Measurements from ENCODE around the gene NMD3. TPM values are rescaled to one million over a fixed set of nuclear protein-coding genes. Genes with fewer than 3 reads are reported as not detected.
"Not testable (repeated sequence)": the region's sequence is repeated elsewhere in the genome, so short reads cannot be mapped to it uniquely, and the experiment has no call there.

NMD3 gene
- 70.0 TPM for polyA plus RNA-seq (2012; ENCODE audit: missing spikeins)

DNA sequence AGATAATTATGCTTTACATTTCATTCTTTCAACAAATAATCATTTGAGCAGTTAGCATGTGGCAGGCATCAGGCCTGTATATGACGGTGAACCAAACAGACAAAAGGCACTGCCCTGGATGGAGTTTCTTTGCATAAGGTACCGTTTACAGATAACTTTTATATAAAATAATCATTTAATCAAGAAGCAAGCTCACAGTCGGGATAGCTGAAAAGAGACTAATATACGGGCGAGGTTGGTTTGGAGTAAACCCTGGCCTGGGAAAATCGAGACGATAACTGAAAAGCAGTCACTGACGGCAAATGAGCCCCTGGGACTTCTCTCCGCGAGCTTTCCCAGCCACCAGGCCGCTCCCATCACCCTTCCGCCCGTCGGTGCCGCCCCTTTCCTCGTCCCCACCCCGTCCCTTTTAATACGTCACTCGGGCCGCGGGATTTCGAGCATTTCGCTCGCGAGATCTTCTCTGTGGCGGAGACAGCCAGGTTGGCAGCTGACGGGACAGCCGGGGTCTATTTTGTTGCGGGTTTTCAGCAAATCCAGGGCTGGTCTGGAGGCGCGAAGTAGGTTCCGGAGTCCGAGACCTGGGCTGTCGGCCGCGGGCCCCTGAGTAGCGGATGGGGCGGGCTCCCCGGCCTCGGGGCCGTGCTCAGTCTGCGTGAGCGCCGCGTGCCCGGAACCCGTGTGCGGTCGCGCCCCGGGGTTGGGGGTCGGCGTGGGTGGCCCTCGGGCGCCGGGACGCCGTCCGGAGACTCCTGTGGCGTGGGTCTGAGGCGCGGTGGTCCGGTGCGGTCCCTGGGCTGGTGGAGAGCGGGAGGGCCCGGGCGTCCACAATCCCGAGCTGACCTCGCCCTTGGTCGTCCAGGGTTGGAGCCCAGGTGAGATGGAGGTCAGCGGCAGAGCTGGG, at the start of gene NMD3:
Gene NMD3 (plus strand): TSS at position 462 of the 904 bp plus-strand sequence. CDS start 703 bp downstream, outside the sequence.
- FAIRE-seq (peak; percentile 85), DNase-seq (ENCODE audit: insufficient read length) (peak; percentile 70)
- TF ChIP-seq POLR2AphosphoS5 (IDR thresholded peaks at IDR 0.05; ENCODE audit: low read depth, low read length) (peak; percentile 83), TAF1 (IDR thresholded peaks at IDR 0.05; ENCODE audit: borderline replicate concordance, low read depth, low read length) (peak; percentile 62), POLR2A (IDR thresholded peaks at IDR 0.05; ENCODE audit: low read depth, low read length) (peak; percentile 89)

DNA sequence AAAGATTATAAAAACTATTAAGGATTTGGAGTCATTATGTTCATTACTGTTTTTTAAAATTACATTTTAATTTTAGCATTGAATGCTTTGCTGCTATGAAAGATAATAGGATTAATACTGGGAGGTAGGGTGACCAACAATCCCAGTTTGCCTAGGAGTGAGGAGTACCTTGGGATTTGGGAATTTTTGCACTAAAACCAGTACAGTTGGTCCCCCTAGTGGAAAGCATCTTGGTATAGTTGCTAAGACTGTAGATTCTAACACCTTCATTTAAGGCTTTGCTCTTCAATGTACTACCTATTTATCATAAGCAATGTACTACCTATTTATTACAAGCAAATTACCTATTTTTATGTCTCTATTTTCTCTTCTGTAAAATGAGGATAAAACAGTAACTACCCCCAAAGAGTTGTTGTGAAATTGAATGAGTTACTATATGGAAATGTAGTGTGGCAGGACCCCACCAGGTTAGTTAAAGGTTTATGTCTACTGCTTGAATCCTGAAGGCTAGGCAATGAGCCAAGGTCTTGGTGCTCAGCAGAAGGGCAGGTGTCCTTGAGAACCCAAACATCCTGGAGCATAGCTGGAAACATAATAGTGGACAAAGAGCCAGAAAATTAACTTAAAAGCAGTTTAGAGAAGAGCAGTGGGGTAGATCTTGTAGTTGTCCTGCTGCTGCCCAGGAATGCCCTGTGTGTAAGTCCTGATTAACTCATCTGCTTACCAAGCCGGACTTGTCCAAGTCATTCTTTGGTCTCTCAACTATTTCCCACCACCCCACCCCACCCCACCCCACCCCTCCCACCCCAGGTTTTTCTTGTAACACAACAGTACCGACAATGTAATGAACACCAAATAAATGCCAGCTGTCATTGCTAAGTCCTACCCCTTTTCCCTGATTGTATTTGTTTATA, 49.2 kb upstream of the NMD3 start:
- DNase-seq (ENCODE audit: insufficient read length) (no peak), FAIRE-seq (no peak)
- no peak for TF ChIP-seq POLR2A (IDR thresholded peaks at IDR 0.05; ENCODE audit: low read depth, low read length)

DNA sequence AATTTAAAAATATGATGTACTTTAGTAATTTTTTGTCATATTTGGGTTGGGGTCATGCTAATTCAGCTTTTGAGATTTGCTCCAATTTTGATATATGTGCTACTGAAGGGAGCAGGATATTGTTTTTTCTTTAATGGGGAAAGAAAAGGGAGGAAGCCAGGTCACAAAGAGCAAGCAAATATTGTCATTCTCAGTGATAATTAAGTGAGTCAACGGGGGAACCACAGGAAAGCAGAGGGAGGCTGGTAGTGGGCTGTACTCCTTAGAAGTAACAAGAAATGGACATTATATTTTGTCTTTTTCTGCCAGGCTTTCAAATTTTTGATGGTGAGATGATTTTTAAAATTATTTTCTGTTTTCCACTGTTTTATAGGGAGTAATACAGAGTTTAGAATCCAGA, 45.6 kb upstream of the NMD3 start:
- DNase-seq (ENCODE audit: insufficient read length) (no peak), FAIRE-seq (no peak)
- TF ChIP-seq POLR2A (IDR thresholded peaks at IDR 0.05; ENCODE audit: low read depth, low read length), result no peak
- TF ChIP-seq TAF1 (IDR thresholded peaks at IDR 0.05; ENCODE audit: borderline replicate concordance, low read depth, low read length), result no peak
- TF ChIP-seq POLR2AphosphoS5 (IDR thresholded peaks at IDR 0.05; ENCODE audit: low read depth, low read length), result no peak

DNA sequence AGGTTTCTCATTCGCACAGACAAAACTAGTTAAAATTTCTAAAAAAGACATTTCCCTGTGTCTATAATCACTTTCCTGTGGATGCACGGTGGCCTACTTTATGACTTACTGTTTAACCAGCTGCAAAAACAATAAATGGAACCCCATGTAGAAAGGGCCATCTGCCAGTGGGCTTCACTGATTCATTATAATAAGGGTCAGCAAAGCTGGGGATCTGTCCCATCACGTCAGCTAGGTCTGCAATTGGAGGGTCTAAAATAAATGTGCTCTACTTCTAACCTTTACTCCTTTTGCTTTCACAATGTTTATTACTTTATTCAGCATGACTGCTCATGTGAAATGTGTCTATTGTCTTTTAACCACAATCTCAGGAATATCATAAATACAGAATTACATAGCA, 43.1 kb upstream of the NMD3 start:
- DNase-seq (ENCODE audit: insufficient read length) (no peak), FAIRE-seq (no peak)
- TF ChIP-seq POLR2A (IDR thresholded peaks at IDR 0.05; ENCODE audit: low read depth, low read length) (no peak), POLR2AphosphoS5 (IDR thresholded peaks at IDR 0.05; ENCODE audit: low read depth, low read length) (no peak), TAF1 (IDR thresholded peaks at IDR 0.05; ENCODE audit: borderline replicate concordance, low read depth, low read length) (no peak)

DNA sequence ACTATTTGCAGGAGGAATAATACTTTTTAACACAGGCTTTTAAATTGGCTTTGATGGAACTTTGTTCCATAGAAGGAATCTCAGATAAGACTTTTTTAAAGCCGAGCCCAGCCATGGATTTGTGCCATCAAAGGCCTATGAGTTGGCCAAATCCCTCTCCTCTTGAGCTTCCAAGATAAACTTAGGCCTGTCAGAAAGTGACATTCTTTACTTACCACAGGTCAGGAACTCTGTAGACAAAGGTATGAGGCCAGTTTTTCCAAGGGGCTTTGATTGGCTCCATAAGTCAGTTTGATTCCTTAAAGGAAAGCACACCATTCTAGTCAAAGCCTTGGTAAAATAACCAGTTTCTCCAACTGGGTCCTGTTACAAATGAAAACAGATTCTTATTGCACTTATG, 39.7 kb upstream of the NMD3 start:
- FAIRE-seq; DNase-seq (ENCODE audit: insufficient read length): not testable (repeated sequence)

DNA sequence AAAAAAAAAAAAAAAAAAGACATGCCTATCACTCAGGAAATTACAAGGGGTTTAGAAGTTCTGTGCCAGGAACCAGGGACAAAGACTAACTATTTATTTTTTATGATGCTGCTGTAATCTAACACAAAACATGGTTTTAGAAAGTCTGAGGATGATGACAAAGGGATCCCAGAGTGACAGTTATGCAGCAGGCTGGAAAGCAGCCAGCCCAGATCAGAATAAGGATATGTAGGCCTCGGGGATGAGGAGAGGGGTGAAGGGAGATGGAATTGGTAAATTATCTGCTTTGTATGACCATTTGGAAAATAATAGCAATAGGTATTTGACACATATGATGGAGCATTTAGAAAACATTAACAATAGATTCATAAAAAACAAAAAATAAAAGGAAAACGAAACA, 34.1 kb upstream of the NMD3 start:
- TF ChIP-seq POLR2A (IDR thresholded peaks at IDR 0.05; ENCODE audit: low read depth, low read length), result no peak
- no peak for TF ChIP-seq POLR2AphosphoS5 (IDR thresholded peaks at IDR 0.05; ENCODE audit: low read depth, low read length)
- TF ChIP-seq TAF1 (IDR thresholded peaks at IDR 0.05; ENCODE audit: borderline replicate concordance, low read depth, low read length), result no peak
- DNase-seq (ENCODE audit: insufficient read length) (no peak), FAIRE-seq (no peak)

DNA sequence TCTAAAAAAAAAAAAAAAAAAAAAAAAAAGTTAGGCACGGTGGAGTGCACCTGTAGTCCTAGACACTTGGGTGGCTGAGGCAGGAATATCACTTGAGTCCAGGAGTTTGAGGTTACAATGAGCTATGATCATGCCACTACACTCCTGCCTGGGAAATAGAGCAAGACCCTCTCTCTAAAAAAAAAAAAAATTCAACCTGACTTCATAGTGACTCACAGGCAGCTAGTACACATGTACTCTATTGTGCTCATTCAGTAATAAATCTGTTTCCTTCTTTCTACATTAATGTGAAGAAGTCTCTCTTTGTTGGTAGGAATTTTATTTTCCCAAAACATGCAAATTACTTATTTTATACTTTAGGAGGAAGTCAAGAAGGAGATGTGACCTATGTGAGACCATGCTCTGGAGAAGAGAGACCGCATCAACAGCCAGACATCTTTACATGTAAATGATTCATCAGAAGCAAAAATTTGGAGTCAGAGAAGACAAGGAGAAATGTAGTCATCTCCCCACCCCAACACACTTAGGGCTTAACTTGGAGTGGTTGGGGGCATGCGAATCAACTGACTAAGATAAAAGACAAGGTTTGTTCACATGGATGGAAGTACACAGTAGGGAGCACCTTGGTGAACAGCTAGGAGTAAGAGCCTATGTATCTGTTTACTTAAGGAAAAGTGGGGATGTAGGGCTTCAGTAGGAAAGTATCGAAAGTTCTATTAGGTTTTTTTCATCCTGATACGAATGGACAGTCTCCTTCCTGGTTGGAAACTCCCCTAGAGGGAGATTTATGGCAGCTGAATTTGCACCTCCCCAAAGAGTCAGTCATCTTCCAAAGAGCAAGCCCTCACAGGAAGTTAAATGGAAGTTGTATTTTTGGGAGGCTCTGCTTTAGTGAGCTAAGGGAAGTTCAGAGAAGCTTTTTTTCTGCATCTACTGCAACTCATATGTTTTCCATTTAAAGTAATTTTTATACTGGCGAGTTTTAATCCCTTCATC, 23.0 kb upstream of the NMD3 start:
- FAIRE-seq (no peak), DNase-seq (ENCODE audit: insufficient read length) (no peak)
- TF ChIP-seq POLR2A (IDR thresholded peaks at IDR 0.05; ENCODE audit: low read depth, low read length) (no peak), POLR2AphosphoS5 (IDR thresholded peaks at IDR 0.05; ENCODE audit: low read depth, low read length) (no peak), TAF1 (IDR thresholded peaks at IDR 0.05; ENCODE audit: borderline replicate concordance, low read depth, low read length) (no peak)

DNA sequence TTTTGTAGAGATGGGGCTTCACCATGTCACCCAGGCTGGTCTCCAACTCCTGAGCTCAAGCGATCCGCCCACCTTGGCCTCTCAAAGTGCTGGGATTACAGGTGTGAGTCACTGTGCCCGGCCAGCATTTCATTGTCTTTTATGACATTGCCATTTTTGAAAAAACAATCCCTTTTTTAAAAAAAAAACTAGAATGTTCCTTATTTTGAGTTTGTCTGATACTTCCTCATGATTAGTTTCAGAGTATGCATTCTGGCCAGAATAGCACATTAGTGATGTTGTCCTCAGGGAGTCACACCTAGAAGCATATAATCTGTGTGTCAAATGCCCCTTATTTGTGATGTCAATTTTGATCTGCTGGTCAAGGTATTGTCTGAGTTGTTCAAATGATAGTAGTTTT, 21.2 kb upstream of the NMD3 start:
- DNase-seq (ENCODE audit: insufficient read length) (no peak), FAIRE-seq (no peak)
- no peak for TF ChIP-seq POLR2A (IDR thresholded peaks at IDR 0.05; ENCODE audit: low read depth, low read length)
- TF ChIP-seq TAF1 (IDR thresholded peaks at IDR 0.05; ENCODE audit: borderline replicate concordance, low read depth, low read length), result no peak
- TF ChIP-seq POLR2AphosphoS5 (IDR thresholded peaks at IDR 0.05; ENCODE audit: low read depth, low read length), result no peak

DNA sequence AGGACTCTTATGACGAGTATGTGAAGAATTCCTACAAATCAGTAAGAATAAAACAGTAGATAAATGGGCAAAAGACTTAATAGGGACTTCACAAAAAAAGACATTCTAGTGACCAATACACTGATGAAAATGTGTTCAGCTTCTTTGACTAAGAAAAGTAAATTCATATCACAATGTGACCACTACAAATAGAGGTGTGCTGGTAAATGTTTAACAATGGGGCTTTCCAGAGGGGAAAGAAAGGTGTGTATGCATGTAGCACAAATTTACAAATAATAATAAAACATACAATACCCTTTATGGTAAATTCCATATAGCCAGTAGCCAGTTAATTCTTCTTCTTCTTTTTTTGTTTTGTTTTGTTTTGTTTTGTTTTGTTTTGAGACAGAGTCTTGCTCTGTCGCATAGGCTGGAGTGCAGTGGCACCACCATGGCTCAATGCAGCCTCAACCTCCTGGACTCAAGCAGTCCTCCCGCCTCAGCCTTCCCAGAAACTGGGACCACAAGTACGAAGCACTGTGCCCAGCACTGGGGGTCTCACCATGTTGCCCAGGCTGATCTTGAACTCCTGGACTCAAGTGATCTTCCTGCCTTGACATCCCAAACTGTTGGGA, 17.5 kb upstream of the NMD3 start:
- DNase-seq (ENCODE audit: insufficient read length) (no peak), FAIRE-seq (no peak)
- no peak for TF ChIP-seq POLR2A (IDR thresholded peaks at IDR 0.05; ENCODE audit: low read depth, low read length)
- no peak for TF ChIP-seq POLR2AphosphoS5 (IDR thresholded peaks at IDR 0.05; ENCODE audit: low read depth, low read length)
- TF ChIP-seq TAF1 (IDR thresholded peaks at IDR 0.05; ENCODE audit: borderline replicate concordance, low read depth, low read length), result no peak

DNA sequence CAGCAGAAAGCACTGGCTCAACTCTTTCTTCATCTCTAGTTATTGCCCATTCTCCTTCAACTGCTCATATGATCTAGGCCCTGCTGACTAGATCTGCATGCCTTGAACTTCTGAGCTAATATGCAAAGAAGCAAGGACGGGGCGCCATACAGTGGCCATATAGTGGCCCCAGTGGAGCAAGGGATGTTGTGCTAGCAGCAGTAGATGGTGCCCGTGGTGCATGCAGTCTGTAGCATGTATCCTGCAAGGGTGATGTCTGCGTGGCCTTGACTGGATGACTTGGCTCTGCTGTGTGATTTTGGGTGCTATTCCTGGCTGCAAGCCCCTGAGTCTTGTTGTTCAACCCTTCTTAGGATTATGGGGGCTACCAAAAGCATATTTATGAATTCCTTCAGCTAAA, 12.2 kb upstream of the NMD3 start:
- DNase-seq (ENCODE audit: insufficient read length) (no peak), FAIRE-seq (no peak)
- no peak for TF ChIP-seq POLR2A (IDR thresholded peaks at IDR 0.05; ENCODE audit: low read depth, low read length)
- no peak for TF ChIP-seq POLR2AphosphoS5 (IDR thresholded peaks at IDR 0.05; ENCODE audit: low read depth, low read length)
- no peak for TF ChIP-seq TAF1 (IDR thresholded peaks at IDR 0.05; ENCODE audit: borderline replicate concordance, low read depth, low read length)
